ENCODE measurements around the gene PARN. TPM values are rescaled to one million over a fixed set of nuclear protein-coding genes. Genes with fewer than 3 reads are reported as not detected.
"Not testable (repeated sequence)": the region's sequence is repeated elsewhere in the genome, so short reads cannot be mapped to it uniquely, and the experiment has no call there.

PARN gene
- total RNA-seq, 2 donors from 2014 or later: 19.5 to 26.0 TPM

- DNase-seq (ENCODE audit: low spot score): no peak
- H3K4me1 ChIP-seq: no peaks in the 10 kb centered on the region
- no peak overlapping the region for H3K4me3 ChIP-seq
- no peak for TF ChIP-seq CTCF (IDR thresholded peaks at IDR 0.05)
- H3K27ac ChIP-seq: no peak overlapping the region
- H3K27me3 ChIP-seq: no peaks in the 10 kb centered on the region
- H3K9me3 ChIP-seq: no peaks in the 10 kb centered on the region
- no peaks in the 10 kb centered on the region for H3K36me3 ChIP-seq
These were observed 193.6 kb downstream of the PARN start for GRCh38 chr16:14436401-14436955.

GRCh38 chr16:14434860-14435259 lies 195.2 kb downstream of the PARN start:
- H3K36me3 ChIP-seq: no peaks in the 10 kb centered on the region
- H3K4me1 ChIP-seq: no peaks in the 10 kb centered on the region

GRCh38 chr16:14428971-14429637 lies 201.0 kb downstream of the PARN start:
- not testable (repeated sequence) for H3K27ac ChIP-seq; DNase-seq (ENCODE audit: low spot score); H3K4me3 ChIP-seq

More at GRCh38 chr16:14434860-14435259, 195.2 kb downstream of the PARN start:
- Histone ChIP-seq H3K4me3 (no peak overlapping the region), H3K27ac (no peak overlapping the region), H3K9me3 (no peaks in the 10 kb centered on the region), H3K27me3 (no peaks in the 10 kb centered on the region)
- no peak for TF ChIP-seq CTCF (IDR thresholded peaks at IDR 0.05)
- no peak for DNase-seq (ENCODE audit: low spot score)

GRCh38 chr16:14428043-14428442 lies 202.0 kb downstream of the PARN start:
- Histone ChIP-seq H3K4me1 (no peaks in the 10 kb centered on the region), H3K36me3 (no peaks in the 10 kb centered on the region), H3K4me3 (no peak overlapping the region), H3K27me3 (no peaks in the 10 kb centered on the region), H3K9me3 (no peaks in the 10 kb centered on the region), H3K27ac (no peak overlapping the region)
- no peak for TF ChIP-seq CTCF (IDR thresholded peaks at IDR 0.05)
- DNase-seq (ENCODE audit: low spot score): no peak

More at GRCh38 chr16:14428971-14429637, 201.0 kb downstream of the PARN start:
- not testable (repeated sequence) for H3K9me3 ChIP-seq, H3K27me3 ChIP-seq, H3K36me3 ChIP-seq, H3K4me1 ChIP-seq

GRCh38 chr16:14427371-14427948 lies 202.6 kb downstream of the PARN start:
- no peak for TF ChIP-seq CTCF (IDR thresholded peaks at IDR 0.05)
- no peak overlapping the region for H3K27ac ChIP-seq
- H3K36me3 ChIP-seq: no peaks in the 10 kb centered on the region
- H3K9me3 ChIP-seq: no peaks in the 10 kb centered on the region
- no peaks in the 10 kb centered on the region for H3K27me3 ChIP-seq
- DNase-seq (ENCODE audit: low spot score): no peak
- no peaks in the 10 kb centered on the region for H3K4me1 ChIP-seq
- H3K4me3 ChIP-seq: no peak overlapping the region

GRCh38 chr16:14424595-14424994 lies 205.5 kb downstream of the PARN start:
- peaks cover 0 to 16% of the 10 kb centered on the region in 2 donors for H3K4me1 ChIP-seq
- no peaks in the 10 kb centered on the region for H3K36me3 ChIP-seq
- H3K4me3 ChIP-seq: no peak overlapping the region
- H3K27me3 ChIP-seq: no peaks in the 10 kb centered on the region
- DNase-seq (ENCODE audit: low spot score): no peak
- H3K27ac ChIP-seq: no peak overlapping the region
- TF ChIP-seq CTCF (IDR thresholded peaks at IDR 0.05): no peak
- no peaks in the 10 kb centered on the region for H3K9me3 ChIP-seq
